ENCODE results near the gene CCDC175.
A peak's percentile ranks its signal among the peaks of the same experiment; 100 is the strongest.

CCDC175 gene

GRCh38 chr14:59481407-59481806 lies 95.2 kb downstream of the CCDC175 start:
- Mint-ChIP-seq H3K36me3 (peaks cover 5% of the 10 kb centered on the region), H3K9me3 (ENCODE audit: low read depth) (no peaks in the 10 kb centered on the region), H3K27me3 (no peaks in the 10 kb centered on the region), H3K4me3 (peak overlapping the region; percentile 97), H3K4me1 (ENCODE audit: low read depth) (peaks cover 56% of the 10 kb centered on the region), H3K27ac (peak overlapping the region; percentile 34)

DNA sequence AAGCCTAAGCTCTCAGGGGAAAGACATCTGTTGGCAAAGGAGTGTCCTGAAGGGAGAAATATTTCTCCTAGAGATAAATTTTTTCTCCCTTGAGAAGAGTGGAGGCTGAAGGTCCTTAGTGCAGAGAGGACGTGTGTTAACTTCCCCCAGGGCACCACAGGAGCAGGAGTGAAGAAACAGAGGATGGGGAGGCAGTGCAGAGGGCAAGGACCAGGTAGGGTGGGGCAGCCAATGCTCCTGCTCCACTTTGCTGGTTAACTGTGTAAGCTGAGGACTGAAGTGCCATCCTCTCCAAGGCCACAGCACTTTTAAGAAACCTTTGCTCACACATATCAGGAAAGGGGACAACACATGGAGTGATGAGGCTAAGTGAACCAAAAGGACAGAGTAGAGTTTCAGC lies 96.4 kb downstream of the CCDC175 start:
- peak overlapping the region; percentile 25 for H3K4me3 Mint-ChIP-seq
- peak overlapping the region; percentile 42 for H3K27ac Mint-ChIP-seq
- peaks cover 5% of the 10 kb centered on the region for H3K36me3 Mint-ChIP-seq
- H3K9me3 Mint-ChIP-seq (ENCODE audit: low read depth): no peaks in the 10 kb centered on the region
- H3K27me3 Mint-ChIP-seq: no peaks in the 10 kb centered on the region
- peaks cover 45% of the 10 kb centered on the region for H3K4me1 Mint-ChIP-seq (ENCODE audit: low read depth)

DNA sequence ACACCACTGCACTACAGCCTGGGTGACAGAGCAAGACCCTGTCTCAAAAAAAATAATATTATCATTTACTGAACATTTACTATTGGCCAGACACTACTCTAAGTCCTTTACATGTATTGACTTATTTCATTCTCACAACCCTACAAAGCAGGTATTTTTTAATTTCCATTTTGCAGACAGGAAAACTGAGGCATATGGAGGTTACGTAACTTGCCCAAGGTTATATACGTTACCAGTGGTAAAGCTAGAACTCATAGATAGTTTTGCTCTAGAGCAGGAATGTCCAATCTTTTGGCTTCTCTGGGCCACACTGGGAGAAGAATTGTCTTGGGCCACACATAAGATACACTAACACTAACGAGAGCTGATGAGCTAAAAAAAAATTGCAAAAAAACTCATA lies 98.1 kb downstream of the CCDC175 start:
- Mint-ChIP-seq H3K9me3 (ENCODE audit: low read depth) (no peaks in the 10 kb centered on the region), H3K27me3 (no peaks in the 10 kb centered on the region), H3K4me1 (ENCODE audit: low read depth) (peaks cover 41% of the 10 kb centered on the region), H3K36me3 (peaks cover 7% of the 10 kb centered on the region), H3K27ac (no peak overlapping the region), H3K4me3 (no peak overlapping the region)

- Mint-ChIP-seq H3K27ac (no peak overlapping the region), H3K9me3 (ENCODE audit: low read depth) (no peaks in the 10 kb centered on the region), H3K36me3 (peaks cover 9% of the 10 kb centered on the region), H3K27me3 (no peaks in the 10 kb centered on the region), H3K4me3 (no peak overlapping the region), H3K4me1 (ENCODE audit: low read depth) (peaks cover 16% of the 10 kb centered on the region)
Observed at GRCh38 chr14:59475709-59476108, 100.9 kb downstream of the CCDC175 start.

DNA sequence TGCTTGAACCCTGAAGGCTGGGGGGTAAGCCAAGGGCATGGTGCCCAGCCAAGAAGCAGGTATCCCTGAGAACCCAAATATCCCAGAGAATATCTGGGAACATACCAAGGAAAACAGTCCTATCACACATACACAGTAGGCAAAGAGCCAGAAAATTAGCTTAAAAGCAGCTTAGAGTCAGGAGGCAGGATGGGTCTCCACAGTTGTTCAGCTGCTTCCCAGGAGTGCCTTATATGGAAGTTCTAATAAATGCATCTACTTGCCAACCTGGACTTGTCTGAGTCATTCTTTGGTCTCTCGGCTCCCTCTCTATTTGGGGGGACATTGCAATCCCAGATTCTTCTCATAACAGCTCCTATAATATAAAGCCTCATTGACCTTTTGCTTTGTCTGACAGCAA lies 102.4 kb downstream of the CCDC175 start:
- no peaks in the 10 kb centered on the region for H3K27me3 Mint-ChIP-seq
- H3K27ac Mint-ChIP-seq: no peak overlapping the region
- no peaks in the 10 kb centered on the region for H3K9me3 Mint-ChIP-seq (ENCODE audit: low read depth)
- H3K4me1 Mint-ChIP-seq (ENCODE audit: low read depth): peaks cover 8% of the 10 kb centered on the region
- peaks cover 9% of the 10 kb centered on the region for H3K36me3 Mint-ChIP-seq
- no peak overlapping the region for H3K4me3 Mint-ChIP-seq

- peaks cover 5% of the 10 kb centered on the region for H3K27me3 Mint-ChIP-seq
- peak within 1 kb of the TSS; percentile 81 for H3K27ac Mint-ChIP-seq
- H3K4me1 Mint-ChIP-seq (ENCODE audit: low read depth): peaks cover 17% of the 10 kb centered on the region
- no peaks in the 10 kb centered on the region for H3K9me3 Mint-ChIP-seq (ENCODE audit: low read depth)
- peaks cover 4% of the 10 kb centered on the region for H3K36me3 Mint-ChIP-seq
- H3K4me3 Mint-ChIP-seq: peak within 1 kb of the TSS; percentile 91
Observed at GRCh38 chr14:59465316-59466135, 111.1 kb downstream of the CCDC175 start, which contains the start of gene GPR135. GPR135 (minus strand) TSS chr14:59465380; CDS start chr14:59465226, 154 bp downstream.

GRCh38 chr14:59464486-59465315 lies 111.9 kb downstream of the CCDC175 start:
- peaks cover 11% of the 10 kb centered on the region for H3K36me3 Mint-ChIP-seq
- peaks cover 8% of the 10 kb centered on the region for H3K27me3 Mint-ChIP-seq
- peaks cover 17% of the 10 kb centered on the region for H3K4me1 Mint-ChIP-seq (ENCODE audit: low read depth)
- no peaks in the 10 kb centered on the region for H3K9me3 Mint-ChIP-seq (ENCODE audit: low read depth)
- no peak overlapping the region for H3K27ac Mint-ChIP-seq
- peak overlapping the region; percentile 91 for H3K4me3 Mint-ChIP-seq

- peak overlapping the region; percentile 66 for H3K27ac Mint-ChIP-seq
- no peaks in the 10 kb centered on the region for H3K9me3 Mint-ChIP-seq (ENCODE audit: low read depth)
- peak overlapping the region; percentile 89 for H3K4me3 Mint-ChIP-seq
- H3K4me1 Mint-ChIP-seq (ENCODE audit: low read depth): peaks cover 17% of the 10 kb centered on the region
- H3K27me3 Mint-ChIP-seq: peaks cover 8% of the 10 kb centered on the region
- peaks cover 14% of the 10 kb centered on the region for H3K36me3 Mint-ChIP-seq
Observed at GRCh38 chr14:59463787-59464485, 112.7 kb downstream of the CCDC175 start.

GRCh38 chr14:59461891-59462290 lies 114.7 kb downstream of the CCDC175 start:
- Mint-ChIP-seq H3K36me3 (peaks cover 23% of the 10 kb centered on the region), H3K4me1 (ENCODE audit: low read depth) (peaks cover 17% of the 10 kb centered on the region), H3K27ac (no peak overlapping the region), H3K4me3 (no peak overlapping the region), H3K27me3 (peaks cover 8% of the 10 kb centered on the region), H3K9me3 (ENCODE audit: low read depth) (no peaks in the 10 kb centered on the region)

DNA sequence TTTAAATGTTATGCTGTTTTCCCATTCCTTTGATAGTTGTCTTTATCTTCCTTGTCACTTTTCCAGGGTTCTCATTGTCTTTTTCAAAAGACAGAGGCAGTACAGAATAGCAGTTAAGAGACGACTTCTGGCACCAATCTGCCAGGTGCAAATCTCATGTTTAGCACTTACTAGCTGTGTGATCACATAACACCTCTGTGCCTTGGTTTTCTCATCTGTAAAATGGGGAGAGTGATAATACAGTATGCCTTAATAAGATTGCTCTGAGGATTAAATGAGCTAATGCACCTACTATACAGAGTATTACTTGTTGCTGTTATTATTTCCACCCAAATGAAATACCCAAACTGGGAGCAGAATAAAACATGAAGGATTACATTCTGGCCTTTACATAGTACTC lies 116.2 kb downstream of the CCDC175 start:
- H3K27me3 Mint-ChIP-seq: peaks cover 8% of the 10 kb centered on the region
- peaks cover 34% of the 10 kb centered on the region for H3K36me3 Mint-ChIP-seq
- no peaks in the 10 kb centered on the region for H3K9me3 Mint-ChIP-seq (ENCODE audit: low read depth)
- no peak overlapping the region for H3K4me3 Mint-ChIP-seq
- no peak overlapping the region for H3K27ac Mint-ChIP-seq
- peaks cover 13% of the 10 kb centered on the region for H3K4me1 Mint-ChIP-seq (ENCODE audit: low read depth)

DNA sequence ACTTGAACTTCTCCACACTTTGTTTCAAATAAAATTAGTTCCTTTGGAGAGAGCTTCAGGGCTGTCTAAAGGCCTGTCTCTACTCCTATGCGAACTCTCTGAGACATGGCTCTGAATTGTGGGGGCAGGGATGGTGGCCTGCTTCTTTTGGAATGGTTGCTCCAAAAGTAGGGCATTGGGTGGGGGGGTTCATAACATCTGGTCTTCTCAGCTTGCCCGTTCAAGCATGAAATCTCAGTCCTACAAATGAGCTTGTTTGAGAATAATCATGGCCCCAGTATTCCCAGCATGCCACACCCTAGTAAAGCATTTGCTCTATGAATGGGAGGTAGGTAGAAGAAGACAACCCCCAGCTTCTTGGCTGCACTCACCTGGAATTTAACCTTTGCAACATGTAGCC lies 118.1 kb downstream of the CCDC175 start:
- peaks cover 3% of the 10 kb centered on the region for H3K4me1 Mint-ChIP-seq (ENCODE audit: low read depth)
- H3K27ac Mint-ChIP-seq: no peak overlapping the region
- H3K27me3 Mint-ChIP-seq: peaks cover 8% of the 10 kb centered on the region
- peaks cover 37% of the 10 kb centered on the region for H3K36me3 Mint-ChIP-seq
- no peak overlapping the region for H3K4me3 Mint-ChIP-seq
- H3K9me3 Mint-ChIP-seq (ENCODE audit: low read depth): no peaks in the 10 kb centered on the region

DNA sequence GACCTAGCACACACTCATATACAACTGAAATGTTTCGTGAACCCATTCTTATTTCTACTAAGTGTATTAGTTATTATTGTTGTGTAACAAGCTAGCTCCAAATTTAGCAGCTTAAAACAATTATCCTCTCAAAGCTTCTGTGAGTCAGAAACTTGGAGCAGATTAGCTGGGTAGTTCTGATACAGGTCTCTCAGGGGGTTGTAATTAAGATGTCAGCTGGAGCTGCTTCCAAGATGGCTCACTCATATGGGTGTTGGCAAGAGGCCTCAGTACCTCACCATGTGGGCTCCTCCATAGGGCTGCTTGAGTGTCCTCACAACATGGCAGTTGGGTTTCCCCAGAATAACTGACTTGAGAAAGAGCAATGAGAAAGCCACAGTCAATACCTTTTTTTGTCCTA lies 121.2 kb downstream of the CCDC175 start:
- H3K9me3 Mint-ChIP-seq (ENCODE audit: low read depth): no peaks in the 10 kb centered on the region
- H3K27me3 Mint-ChIP-seq: peaks cover 2% of the 10 kb centered on the region
- H3K4me3 Mint-ChIP-seq: no peak overlapping the region
- peaks cover 35% of the 10 kb centered on the region for H3K36me3 Mint-ChIP-seq
- no peak overlapping the region for H3K27ac Mint-ChIP-seq
- no peaks in the 10 kb centered on the region for H3K4me1 Mint-ChIP-seq (ENCODE audit: low read depth)
